Cardiac muscle cell (in vitro differentiated cells and primary cell): ENCODE measurements around the gene NPPA. TPM values are rescaled to one million over a fixed set of nuclear protein-coding genes. Genes with fewer than 3 reads are reported as not detected.

Source experiments
- DNase-seq, 2 donors: peaks; one replicate each; pipeline versions ENCODE4 v3.0.0 to v3.0.0-alpha.2; 2010 to 2017; ENCODE audit warnings: low read depth in 1 of 2, low spot score in 1 of 2
- H3K27ac ChIP-seq: fragments of 200-600 bp; sonication (generic); 2 replicates; pipeline ENCODE4 v1.5.1; 2016
- H3K27me3 ChIP-seq: fragments of 200-600 bp; sonication (generic); 2 replicates; pipeline ENCODE4 v1.6.0; 2016; ENCODE audit warnings: control low read depth
- H3K36me3 ChIP-seq: fragments of 200-600 bp; sonication (generic); 2 replicates; pipeline ENCODE4 v1.5.1; 2016; ENCODE audit warnings: control low read depth
- H3K4me1 ChIP-seq: fragments of 200-600 bp; sonication (generic); 2 replicates; pipeline ENCODE4 v1.8.1; 2017; ENCODE audit warnings: low read depth, mild to moderate bottlenecking, mixed run types
- H3K4me3 ChIP-seq: fragments of 200-600 bp; sonication (generic); 2 replicates; pipeline ENCODE4 v1.5.1; 2016; ENCODE audit warnings: mild to moderate bottlenecking
- H3K9me3 ChIP-seq: fragments of 200-600 bp; sonication (generic); 2 replicates; pipeline ENCODE4 v1.5.1; 2017; ENCODE audit warnings: low read depth, mild to moderate bottlenecking, control low read depth
- polyA plus RNA-seq: library from polyadenylated mRNA; unstranded; fragments of >200 nt; fragmentation: Nextera tagmentation; extraction: Ambion mirVana; gene quantifications from 2 replicates; pipeline ENCODE4 v1.2.1, GENCODE V29; 2016
- total RNA-seq: library from RNA; depleted of rRNA; stranded (reverse); fragments of >200 nt; gene quantifications from 2 replicates; pipeline ENCODE4 v1.2.3, GENCODE V29; 2016
- TF ChIP-seq, protein P1 (sequence below): IDR thresholded peaks from 2 replicates; pipeline ENCODE4 v1.5.1; 2012; ENCODE audit warnings: low read depth, mild to moderate bottlenecking, low read length

NPPA gene
- total and polyA plus RNA-seq, 2 experiments from 2014 or later, result 57.5 to 601 TPM

DNA sequence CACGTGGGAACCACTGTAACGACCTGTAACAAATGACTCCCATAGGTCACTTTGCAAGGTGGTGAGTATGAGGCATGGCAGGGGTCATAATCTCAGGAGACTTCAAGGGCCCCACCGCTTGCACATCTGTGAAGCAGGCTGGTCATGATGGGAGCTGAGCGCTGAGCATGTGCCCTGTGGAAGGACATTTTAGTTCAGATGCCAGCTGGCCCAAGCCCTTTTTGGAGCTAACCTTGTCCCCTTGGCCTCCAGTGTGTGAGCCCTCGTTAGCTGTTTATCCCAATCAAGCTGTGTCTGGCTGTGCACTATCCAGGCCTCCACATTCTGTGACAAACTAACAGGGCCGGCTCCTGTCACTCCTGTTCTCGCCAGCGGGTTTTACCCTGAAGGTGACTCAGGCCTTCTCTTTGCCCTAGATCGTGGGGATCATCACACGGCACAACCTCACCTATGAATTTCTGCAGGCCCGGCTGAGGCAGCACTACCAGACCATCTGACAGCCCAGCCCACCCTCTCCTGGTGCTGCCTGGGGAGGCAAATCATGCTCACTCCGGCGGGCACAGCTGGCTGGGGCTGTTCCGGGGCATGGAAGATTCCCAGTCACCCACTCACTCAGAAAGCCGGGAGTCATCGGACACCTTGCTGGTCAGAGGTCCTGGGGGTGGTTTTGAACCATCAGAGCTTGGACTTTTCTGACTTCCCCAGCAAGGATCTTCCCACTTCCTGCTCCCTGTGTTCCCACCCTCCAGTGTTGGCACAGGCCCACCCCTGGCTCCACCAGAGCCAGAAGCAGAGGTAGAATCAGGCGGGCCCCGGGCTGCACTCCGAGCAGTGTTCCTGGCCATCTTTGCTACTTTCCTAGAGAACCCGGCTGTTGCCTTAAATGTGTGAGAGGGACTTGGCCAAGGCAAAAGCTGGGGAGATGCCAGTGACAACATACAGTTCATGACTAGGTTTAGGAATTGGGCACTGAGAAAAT, 7.6 kb downstream of the NPPA start:
- peaks cover 59% of the 10 kb centered on the region for H3K36me3 ChIP-seq
- H3K27ac ChIP-seq, result no peak overlapping the region
- H3K27me3 ChIP-seq, result no peaks in the 10 kb centered on the region
- no peak overlapping the region for H3K4me3 ChIP-seq
- DNase-seq, result no peak
- TF ChIP-seq, protein P1, sequence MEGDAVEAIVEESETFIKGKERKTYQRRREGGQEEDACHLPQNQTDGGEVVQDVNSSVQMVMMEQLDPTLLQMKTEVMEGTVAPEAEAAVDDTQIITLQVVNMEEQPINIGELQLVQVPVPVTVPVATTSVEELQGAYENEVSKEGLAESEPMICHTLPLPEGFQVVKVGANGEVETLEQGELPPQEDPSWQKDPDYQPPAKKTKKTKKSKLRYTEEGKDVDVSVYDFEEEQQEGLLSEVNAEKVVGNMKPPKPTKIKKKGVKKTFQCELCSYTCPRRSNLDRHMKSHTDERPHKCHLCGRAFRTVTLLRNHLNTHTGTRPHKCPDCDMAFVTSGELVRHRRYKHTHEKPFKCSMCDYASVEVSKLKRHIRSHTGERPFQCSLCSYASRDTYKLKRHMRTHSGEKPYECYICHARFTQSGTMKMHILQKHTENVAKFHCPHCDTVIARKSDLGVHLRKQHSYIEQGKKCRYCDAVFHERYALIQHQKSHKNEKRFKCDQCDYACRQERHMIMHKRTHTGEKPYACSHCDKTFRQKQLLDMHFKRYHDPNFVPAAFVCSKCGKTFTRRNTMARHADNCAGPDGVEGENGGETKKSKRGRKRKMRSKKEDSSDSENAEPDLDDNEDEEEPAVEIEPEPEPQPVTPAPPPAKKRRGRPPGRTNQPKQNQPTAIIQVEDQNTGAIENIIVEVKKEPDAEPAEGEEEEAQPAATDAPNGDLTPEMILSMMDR, result no peak
- no peaks in the 10 kb centered on the region for H3K4me1 ChIP-seq
- H3K9me3 ChIP-seq, result no peaks in the 10 kb centered on the region

DNA sequence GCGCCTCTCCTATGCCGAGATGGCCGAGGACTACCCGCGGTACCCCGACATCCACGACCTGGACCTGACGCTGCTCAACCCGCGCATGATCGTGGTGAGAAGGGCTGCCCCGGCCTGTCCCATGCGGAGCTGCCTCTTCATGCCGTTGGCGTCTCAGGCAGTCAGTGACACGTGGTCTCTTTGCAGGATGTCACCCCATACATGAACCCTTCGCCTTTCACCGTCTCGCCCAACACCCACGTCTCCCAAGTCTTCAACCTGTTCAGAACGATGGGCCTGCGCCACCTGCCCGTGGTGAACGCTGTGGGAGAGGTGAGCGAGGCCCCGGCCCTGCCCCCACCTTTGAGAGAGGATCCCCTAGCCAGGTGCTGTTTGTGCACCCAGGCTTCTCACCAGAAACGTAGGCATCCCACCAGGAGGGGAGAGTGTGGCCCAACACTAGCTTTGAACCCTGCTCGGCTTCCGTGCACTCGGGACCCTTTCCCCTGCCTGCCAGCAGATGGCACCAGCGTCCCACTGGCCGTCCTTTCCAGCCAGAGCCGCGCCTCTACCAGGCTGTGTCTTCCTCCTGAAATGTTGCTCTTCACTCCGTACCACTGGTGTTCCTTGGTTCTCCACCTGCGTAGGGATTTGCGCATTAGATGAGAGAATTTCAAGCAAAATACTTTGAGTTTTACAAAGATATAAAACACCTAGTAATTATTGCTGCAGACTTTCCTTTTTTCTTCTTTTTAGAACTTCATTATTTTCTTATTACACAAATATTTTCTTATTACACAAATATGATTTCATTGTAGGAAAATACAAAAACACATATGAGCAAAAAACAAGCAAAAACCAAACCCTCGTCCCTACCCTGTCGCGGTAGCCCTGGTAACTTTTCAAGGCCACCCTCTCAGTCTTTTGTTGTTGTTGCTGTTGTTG, 9.0 kb downstream of the NPPA start:
- Histone ChIP-seq H3K27me3 (no peaks in the 10 kb centered on the region), H3K4me3 (no peak overlapping the region), H3K27ac (no peak overlapping the region), H3K36me3 (peaks cover 68% of the 10 kb centered on the region), H3K9me3 (no peaks in the 10 kb centered on the region), H3K4me1 (no peaks in the 10 kb centered on the region)
- peak; percentile 69 to 74 for DNase-seq
- TF ChIP-seq, protein P1, result peak; percentile 100

DNA sequence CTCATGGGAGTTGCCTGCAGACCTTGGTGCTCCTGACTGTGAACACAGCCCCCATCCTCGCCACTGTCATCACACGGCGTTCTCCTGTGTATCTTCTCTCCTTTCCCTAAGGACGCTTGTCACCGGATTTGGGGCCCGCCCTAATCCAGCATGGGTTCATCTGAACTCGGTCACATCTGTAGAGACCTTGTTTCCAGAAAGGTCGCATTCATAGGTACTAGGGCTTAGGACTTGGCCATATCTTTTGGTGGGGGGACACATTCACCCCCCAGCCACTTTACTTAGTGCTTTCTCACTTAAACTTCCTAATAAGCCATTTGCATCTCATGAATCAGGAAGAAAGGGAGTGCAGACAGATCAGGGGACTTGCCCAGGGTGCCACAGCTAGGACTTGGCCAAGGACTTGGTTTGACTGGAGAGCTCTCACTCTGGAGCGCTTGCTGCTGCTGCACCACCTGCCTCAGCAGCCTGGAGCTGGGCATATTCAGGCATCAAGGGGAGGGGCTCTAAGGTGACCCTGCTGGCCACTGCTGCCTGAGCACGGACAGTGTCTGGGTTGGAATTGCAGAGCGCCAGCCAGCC, 9.7 kb downstream of the NPPA start:
- H3K9me3 ChIP-seq, result no peaks in the 10 kb centered on the region
- no peaks in the 10 kb centered on the region for H3K27me3 ChIP-seq
- no peak overlapping the region for H3K27ac ChIP-seq
- H3K4me1 ChIP-seq, result no peaks in the 10 kb centered on the region
- no peak for DNase-seq
- H3K4me3 ChIP-seq, result no peak overlapping the region
- peaks cover 72% of the 10 kb centered on the region for H3K36me3 ChIP-seq
- TF ChIP-seq, protein P1, result no peak

DNA sequence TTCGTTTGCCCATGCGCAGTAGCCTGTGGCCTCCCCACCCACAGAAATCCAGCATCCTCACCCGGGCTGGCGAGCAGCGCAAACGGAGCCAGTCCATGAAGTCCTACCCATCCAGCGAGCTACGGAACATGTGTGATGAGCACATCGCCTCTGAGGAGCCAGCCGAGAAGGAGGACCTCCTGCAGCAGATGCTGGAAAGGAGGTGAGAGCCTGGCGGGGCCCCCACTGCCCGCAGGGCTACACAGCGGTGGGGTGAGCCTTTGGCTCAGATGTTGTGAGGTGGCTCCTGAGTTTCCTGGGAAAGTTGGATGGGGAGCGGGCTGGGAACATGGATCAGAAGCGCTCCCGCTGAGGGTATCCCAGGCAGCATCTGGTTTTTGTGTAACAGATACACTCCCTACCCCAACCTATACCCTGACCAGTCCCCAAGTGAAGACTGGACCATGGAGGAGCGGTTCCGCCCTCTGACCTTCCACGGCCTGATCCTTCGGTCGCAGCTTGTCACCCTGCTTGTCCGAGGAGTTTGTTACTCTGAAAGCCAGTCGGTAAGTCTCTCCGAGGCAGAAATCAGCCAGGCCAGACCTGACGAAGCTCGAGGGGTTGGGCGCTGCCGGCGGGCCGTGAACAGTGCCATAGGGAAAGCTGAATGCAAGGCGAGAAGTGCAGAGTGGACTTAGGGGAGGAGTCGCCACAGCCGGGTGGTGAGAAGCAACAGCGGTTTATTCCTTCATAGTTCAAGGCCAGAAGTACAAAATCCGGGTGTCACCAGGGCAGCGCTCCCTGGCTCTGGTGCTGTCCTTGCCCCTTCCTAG, 10.4 kb downstream of the NPPA start:
- DNase-seq, result no peak
- TF ChIP-seq, protein P1, result no peak
- no peak overlapping the region for H3K4me3 ChIP-seq
- no peaks in the 10 kb centered on the region for H3K4me1 ChIP-seq
- no peaks in the 10 kb centered on the region for H3K27me3 ChIP-seq
- H3K9me3 ChIP-seq, result no peaks in the 10 kb centered on the region
- peaks cover 76% of the 10 kb centered on the region for H3K36me3 ChIP-seq
- H3K27ac ChIP-seq, result no peak overlapping the region
